ENCODE results near the gene SEC11A.

- TF ChIP-seq POLR2A (IDR thresholded peaks at IDR 0.05) (no peak), CTCF (IDR thresholded peaks at IDR 0.05) (no peak)
Measured at GRCh38 chr15:84737005-84737404, 21.1 kb upstream of the SEC11A start.
